NCI-H2196 treated with DMSO at 0.1 percent for 48 hours (cell line): Measurements from ENCODE around the gene PDZRN3.
"Not testable (repeated sequence)": the region's sequence is repeated elsewhere in the genome, so short reads cannot be mapped to it uniquely, and the experiment has no call there.

Experiments
- DNase-seq: peaks from one replicate; lab custom pipeline; 2025; ENCODE audit not compliant: unreplicated experiment; lab: John Stamatoyannopoulos, UW

PDZRN3 gene

DNA sequence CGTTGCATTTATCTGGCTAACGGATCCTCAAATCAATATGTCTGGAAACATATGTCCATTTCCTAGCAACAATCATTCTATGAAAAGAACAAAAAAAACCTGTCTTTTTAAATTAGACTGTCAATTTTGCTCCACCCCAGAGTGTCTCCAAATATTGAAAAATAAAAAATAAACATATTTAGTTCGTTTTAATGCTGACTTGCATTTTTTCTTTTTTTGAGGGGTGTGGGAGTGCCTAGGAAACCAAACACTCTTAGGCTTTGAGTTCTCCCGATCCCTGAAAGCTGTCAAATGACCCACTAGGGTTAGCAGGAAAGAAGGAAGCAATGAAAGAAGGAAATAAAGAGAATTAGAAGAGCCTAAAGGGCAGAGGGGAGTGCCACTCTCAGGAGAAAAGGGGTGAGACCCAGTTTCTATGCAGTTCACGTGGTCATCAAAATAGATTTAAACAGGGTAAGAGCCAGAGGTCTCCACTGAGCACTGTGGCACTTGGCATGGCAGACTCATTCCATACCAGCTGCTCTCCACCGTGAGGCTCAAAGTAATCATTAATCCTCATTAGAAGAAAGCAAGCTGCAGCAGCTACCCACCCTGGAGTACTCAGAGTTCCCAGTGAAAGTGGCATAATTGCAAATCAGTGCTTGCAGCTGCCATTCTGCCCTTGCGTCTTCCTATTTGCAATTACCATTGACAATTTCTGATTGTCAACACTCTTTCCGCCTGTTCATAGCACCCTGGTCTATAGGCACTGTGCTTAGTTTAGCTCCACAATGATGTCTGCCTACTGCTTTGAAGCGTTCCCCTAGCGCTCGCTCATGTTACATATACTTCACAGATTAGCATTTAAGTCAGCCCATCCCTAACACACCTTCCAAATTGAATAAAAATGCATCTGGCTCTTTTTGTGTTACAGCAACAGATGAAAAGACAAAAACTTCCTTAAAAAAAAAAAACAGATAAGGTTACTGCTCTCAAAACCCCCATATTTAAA is 32.3 kb downstream of the PDZRN3 start:
- no peak for DNase-seq

DNA sequence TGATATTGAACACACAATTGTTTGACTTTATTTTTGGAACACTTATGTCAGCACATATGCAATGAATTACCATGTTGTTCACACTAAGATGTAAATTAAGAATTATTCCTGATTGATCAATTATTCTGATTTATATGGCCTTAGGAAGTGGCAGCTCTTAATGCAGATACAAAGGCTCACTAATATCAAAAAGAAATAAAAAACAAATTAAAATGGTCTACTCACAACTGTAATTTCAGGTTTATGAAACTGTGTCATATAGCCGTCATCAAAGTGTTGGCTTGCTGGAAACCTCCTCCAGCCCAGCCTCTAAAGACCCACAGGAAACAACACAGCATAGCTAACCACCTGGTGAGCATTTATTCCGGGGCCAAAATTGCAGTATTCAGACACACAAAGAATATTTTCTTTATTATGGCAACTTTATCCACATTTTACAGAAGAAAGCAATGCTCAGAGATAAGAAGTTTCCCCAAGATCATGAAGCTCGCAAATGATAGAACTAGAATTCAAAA is 33.4 kb downstream of the PDZRN3 start:
- DNase-seq = no peak

DNA sequence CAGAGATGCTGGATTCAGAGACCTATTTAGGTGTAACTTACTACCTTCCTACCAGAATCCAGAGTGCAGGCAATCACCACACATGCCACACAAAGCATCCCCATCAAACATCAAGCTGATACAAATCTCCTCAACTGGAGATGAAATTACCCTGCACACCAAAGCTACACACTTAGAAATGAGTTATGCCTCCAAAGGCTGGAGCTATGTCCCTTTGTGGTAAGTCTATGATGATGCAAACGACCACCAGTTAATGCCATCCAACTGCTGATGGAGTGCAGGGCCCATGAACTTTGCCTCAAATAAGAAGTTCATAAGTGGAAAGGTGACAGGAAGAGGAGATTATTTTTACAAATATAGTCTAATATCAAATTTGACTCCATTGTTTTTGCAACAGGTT is 38.1 kb downstream of the PDZRN3 start:
- DNase-seq = no peak

DNA sequence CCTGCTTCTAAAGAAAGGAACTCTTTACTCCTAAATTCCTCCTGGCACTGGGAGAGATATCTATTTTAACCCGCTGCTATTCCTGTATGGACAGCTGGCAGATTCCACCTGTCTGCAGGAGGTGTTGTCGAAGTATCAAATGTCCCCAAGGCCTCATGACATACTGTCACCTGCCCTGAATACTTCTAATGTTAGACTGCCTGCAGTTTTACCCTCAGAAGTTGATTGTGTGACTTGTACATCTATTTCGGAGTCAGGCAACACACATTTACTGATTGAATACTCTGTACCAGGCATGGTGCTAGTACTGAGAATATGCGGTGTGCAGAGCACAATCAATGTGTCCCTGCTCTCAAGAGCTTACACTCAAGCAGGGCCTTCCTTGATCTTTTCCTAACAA is 38.6 kb downstream of the PDZRN3 start:
- DNase-seq = no peak

DNA sequence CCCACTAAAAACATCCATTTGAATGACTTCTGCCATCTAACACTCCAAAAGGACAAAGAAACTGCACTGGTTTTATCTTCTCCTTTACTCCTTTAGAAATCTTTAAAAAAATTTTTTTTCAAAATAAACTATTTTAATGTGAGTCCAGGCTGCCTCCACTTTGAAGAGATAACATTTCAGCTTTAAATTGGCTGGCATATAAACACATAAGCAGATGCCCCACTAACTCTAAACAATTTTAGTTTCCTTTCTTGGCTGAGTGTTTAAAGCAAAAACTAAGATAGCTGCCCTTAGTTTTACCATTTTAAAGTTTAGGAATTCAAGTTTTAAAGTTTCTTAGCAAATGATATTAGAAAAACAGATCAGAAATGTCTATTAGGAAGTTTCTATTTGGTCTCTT is 39.9 kb downstream of the PDZRN3 start:
- no peak for DNase-seq

DNA sequence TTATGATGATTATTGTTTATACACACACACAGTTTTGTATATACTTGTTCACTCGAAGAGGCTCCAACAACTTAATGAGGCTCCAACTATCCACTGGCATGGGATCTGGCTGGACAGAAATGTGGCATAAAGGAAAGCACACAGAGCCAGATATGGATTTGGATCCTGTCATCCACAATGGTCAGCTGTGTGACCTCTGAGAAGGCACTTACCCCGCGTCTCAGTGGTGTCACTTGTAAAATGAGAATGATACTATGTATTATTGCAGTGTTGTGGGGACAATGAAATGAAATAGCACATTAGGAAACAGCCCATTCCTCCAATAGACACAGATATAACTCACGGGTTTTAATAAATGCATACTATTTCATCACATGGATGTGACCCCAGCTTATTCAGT is 42.2 kb downstream of the PDZRN3 start:
- DNase-seq = no peak

DNA sequence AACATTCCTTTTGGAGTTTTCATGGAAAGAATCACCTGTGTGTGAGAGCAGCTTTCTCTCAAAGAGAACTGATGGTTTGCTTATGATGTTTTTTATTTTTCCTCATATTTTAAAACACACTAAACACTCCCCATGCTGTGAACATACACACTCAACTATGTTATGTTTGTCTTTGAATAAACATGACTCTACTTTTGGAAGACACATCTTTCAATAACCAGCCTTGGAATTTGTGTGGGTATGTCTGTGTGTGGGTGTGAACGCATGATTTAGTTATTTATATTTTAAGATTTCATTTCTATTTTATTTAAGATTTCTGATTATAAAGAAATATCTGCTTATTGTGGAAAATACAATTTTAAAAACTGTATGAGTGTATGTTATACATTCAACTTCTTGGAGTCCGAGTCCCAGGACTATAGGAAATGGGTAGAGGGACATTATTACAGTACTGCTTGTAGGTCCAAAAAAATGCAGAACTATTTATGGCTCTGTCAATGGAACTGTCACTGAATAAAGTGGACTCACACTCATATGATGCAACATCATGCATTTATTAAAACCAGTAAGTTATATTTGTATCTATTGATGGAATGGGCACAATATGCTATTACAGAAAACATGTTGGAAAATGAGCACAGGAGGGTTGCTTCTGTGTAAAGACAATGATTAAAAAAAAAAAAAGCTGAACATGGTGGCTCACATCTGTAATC is 43.5 kb downstream of the PDZRN3 start:
- no peak for DNase-seq

DNA sequence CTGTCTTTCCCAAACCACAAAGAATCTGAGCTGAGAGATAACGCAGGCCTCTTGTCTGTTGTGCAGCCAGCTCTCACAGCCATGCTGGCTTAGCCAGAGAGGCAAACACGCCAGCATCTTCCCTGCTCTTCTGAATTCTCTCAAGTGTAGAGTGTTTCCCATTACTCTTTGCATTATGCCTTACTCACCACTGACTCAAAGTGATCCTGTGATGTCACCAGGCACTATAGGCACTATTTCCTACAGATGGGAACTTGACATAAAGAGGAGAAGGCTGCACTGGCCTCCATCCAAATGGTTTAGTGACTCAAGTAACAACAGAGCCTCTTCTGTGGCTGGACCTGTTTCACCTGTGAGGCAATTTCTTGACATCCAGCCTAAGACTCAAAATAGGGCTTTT is 44.4 kb downstream of the PDZRN3 start:
- no peak for DNase-seq

DNA sequence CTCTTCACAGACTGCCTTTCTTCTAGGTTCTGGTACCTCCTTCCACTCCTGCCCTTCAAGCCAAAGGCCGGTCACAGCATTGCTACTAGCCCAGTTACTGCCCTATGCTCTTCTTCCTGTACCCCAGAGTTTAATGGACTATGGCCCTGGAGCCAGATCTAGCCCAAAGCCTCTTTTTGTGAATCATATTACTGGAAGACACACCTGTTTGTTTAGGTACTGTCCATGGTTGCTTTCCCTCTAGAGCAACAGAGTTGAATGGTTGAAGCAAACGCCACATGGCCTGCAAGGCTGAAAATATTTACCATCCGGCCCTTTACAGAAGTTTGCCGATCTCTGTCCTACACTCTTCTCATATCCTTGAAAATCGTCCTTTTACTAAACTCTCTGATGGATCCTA is 47.0 kb downstream of the PDZRN3 start:
- DNase-seq = no peak

DNA sequence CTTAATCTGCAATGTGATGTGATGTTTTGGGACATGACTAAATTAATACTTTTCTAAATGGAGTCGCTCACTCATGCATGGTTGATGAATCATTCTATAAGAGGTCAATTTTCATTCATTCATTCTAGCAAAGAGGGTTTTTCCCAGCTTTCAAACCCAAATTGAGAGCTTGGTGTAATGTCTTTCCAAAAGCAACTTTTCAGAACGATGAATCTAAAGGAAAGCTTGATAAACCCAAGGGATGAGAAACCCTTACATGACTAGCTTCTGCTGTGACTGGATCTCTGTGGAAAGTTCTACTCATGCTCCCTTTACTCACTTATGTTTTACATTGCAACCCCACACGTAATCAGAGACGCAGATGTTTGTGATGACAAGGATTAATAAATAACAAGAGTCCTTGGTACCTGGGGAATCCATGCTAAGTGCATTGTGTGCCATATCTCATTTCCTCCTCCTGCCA is 47.7 kb downstream of the PDZRN3 start:
- no peak for DNase-seq

DNA sequence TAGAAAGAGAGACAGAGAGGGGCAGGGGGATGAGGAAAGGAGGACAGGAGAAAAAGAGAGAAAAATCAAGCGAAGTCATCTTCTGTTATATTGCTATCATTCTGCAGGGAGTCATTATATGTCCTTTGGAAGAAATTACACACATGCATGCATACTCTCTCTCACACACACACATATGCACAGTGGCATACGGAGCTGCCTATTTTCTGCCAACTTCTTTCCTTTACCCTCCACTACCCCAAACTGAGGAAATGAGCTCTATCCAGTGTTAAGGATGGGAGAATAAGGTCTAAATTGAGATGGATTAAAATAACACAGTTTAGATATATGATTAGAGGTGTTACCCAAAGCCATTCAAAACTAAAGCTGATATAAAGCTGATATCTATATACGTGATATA is 48.8 kb downstream of the PDZRN3 start:
- DNase-seq = no peak

DNA sequence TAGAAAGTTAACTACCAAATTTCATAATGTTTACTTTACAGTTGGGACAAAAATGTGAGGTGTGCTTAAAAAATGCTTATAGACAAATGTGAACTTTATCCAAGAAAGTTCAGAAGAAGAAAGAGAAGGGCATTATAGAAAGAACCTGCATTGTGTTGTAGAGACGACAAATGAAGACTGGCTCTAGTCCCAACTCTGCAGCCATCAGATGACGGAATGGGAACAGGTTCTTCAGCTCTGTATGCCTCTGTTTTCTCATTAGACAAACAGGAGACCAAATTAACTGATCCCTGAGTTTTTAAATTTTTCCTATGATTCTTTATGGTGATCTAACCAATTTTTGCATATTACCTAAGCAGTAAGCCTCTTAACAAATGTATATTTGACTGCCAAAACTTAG is 49.2 kb downstream of the PDZRN3 start:
- no peak for DNase-seq

DNA sequence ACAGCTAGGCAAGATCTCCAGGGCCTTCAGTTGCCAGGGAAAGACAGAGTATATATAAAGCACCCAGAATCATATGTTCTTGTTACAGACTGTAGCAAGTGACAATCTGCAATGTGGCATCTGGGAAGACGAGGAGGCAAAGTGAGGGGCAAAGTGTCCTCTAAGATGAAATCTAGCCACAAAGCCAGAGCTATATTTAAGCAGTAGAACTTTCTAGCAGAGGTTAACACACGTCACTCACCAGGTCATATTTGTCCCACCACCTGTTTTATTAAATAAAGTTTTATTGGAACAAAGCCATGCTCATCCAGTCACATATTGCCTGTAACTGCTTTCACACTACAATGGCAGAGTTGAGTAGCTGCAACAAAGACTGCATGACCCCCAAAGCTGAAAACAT is 51.5 kb downstream of the PDZRN3 start:
- DNase-seq = no peak

DNA sequence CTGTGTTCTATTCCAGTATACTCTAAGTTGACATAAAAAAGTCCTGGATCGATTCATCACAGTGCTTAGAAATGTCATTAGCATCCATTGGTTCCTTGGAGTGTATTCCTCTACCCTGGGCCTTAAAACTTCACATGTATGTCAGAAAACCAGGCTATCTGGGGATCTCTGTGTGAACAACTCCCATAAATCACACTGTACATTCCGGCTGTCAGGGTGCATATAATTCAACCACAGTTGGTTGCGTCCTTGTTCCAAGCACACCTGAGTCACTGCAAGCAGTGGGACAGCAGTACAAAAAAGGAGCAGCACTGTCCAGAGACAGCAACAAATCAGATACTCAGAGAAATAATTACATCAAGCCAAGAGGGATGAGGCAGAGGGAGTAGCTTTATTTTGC is 52.4 kb downstream of the PDZRN3 start:
- DNase-seq = no peak

DNA sequence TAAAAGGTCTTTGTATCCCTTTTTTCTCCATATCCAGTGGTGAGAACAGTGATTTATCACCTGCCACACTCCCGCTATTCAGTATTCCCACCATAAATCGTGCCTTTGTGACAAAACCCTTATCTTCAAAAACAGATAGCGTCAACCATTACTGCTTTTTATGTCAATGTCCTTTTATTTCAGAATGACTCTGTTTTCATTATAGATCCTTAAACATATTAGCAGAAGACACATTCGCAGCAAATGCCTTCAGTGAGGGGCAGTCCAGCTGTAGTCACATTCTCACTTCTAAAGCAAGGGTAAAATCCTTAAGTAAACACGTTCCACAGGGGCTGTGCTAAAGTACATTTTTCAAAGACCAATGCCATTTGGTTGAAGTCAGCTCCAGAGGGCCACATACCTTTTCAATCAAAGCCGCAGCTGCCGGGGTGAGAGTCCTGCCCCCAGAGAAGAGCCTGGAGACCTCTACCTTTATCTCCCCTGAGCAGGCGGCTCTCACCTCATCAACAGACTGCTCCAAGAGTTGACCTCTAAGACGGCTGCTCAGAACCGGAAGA is 53.4 kb downstream of the PDZRN3 start:
- DNase-seq = no peak

DNA sequence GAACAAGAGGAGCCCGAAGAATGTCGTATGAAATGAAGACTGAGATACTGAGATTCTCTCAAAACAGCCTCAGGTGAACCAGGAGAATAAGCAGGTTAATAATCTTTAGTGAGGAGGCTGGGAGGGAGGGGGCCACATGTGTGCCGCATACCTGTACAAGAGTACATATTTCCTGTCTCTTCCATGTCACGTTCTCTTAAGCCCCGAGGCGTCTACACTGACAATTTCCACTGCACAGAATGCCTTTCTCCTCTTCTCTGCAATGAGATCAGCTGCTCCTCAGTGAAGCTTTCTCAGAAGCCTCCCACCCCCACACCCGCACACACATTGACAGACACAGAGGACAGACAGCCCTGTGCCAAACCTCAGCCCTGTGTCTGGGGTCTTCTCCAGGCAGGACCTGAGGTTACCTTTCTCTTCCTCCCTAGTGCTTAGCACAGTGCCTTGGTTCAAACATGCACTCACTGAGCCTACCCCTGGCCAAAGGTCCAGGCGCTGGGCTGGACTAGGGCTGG is 55.4 kb downstream of the PDZRN3 start:
- no peak for DNase-seq

DNA sequence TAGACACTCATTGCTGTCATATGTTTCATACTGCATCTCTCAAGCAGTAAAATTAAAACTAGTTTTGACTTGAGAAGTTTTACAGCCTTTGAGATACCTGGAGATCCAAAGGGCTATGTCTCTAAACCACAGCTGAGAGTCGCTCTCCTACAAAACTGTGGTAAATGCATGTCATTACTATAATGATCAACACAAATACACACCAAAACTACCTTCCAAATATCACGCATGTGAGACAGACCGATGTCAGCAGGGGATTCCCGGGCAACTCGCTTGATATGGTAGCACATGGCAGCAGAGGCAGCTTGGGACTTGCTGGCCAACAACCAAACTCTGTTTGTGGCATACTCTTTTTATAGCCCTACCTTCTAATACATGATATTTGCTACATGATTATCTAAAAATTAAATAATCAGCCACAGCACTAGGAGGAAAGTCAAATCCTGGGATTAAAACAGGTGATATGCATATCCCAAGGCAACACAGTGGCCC is 56.3 kb downstream of the PDZRN3 start:
- DNase-seq = no peak

DNA sequence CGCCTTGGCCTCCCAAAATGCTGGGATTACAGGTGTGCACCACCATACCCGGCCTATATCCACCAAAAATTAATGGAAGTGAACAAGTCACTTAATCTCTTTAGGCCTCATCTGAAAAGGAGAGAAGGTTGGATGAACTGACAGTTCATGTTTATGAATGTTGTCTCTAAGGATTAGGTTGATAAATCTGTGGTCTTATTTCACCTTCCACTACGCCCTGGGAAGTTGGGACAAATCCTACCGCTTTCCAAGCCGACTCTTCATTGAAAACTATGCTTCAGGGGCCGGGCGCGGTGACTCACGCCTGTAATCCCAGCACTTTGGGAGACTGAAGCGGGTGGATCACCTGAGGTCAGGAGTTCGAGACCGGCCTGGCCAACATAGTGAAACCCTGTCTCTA is 59.4 kb downstream of the PDZRN3 start:
- DNase-seq = not testable (repeated sequence)

DNA sequence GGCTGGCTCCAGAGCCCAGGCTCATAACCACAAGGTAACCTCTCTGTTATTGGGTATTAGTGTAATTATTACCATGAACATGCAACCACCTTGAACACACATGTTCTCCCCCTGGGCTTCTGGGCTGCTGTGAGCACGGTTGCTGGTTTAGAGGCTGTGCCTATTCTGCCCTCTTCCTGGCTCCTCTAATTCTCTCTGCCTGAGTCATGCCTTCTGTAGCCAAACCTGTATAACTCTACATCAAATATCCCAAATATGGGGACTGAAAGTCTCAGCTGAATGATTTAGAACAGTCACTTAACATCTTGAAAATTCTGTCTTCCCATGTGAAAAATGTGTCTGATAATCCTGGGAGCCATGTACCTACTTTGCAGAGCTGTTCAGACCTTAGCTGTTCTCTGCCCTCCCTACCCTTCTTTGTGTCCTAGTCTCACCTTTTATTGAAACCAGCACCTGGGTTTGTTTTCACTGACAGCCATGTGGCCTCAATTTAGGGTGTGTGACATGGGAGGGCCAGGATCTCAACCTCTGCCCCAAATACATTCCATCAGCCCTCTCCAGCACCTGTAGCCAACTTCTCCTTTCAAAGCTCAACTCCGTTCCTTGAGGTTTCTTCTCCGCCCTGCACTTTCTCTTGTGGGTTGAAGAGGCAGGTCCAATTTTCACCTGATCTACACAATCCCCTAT is 60.7 kb downstream of the PDZRN3 start:
- DNase-seq = no peak

DNA sequence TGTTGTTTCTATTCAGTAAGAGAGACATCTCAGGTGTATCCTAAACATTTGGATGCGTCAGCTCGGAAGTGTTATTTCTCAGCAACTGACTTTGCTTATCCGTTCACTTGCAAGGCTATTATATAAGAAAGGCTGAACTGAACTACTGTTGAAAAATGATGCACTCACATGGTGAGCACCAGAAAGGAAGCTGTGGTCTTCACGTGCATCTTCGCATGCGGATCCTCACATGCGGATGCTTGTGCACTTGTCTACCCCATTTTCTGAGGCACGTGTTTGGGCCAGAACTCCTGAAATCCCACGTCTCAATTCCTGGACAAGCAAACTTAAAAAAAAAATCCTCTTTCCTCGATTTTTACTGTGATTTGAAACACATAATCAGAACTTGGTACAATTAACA is 63.2 kb downstream of the PDZRN3 start:
- DNase-seq = no peak

DNA sequence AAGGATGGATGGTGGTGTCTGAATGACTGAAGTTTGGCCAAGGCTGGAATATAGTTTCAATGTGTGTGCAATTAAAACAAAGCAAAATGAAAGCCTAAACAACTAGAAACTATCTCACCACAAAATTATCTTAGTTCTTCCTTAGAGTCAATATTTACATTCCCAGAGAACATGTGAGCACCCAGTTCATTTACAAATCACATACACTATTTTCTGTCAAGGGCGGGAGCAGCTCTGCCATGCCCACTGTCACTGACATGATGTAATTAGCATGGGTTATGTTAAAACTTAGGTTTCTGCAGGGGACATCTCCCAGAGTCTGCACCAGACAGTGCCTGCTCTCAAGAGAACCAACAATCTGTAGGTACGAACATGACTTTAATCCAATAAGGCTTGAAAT is 65.0 kb downstream of the PDZRN3 start:
- DNase-seq = no peak
